Measurements from ENCODE around the gene CCDC57. TPM values are rescaled to one million over a fixed set of nuclear protein-coding genes. Genes with fewer than 3 reads are reported as not detected.

CCDC57 gene
- total and polyA plus RNA-seq, 9 of the 15 experiments (the other 6 are each of a cell fraction or from before 2014, with no cell fraction given) = 0.83 to 36.2 (median 13.6) TPM

DNA sequence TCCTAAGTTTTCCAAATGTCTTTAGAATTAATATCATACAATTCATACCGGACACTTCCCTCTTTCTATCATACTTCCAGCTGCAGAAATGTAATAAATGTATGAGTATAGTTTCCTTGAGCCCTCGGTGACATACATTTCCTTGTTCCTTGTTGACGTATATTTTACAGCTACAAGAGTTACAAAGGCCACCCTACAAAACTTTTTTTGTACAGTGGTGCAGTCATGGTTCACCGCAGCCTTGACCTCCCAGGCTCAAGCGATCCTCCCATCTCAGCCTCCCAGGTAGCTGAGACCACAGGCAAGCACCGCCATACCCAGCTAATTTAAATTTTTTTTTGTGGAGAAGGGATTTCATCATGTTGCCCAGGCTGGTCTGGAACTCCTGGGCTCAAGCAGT lies 139.8 kb downstream of the CCDC57 start (continued):
- TF ChIP-seq CEBPG (CRISPR knock-in tag; IDR thresholded peaks at IDR 0.05) (no peak), CEBPG (tag; conservative IDR thresholded peaks at IDR 0.05 in 1 of 2, IDR thresholded peaks at IDR 0.05 in 1 of 2) (no peak), XRCC5 (IDR thresholded peaks at IDR 0.05; ENCODE audit: low read depth, low read length) (no peak)

DNA sequence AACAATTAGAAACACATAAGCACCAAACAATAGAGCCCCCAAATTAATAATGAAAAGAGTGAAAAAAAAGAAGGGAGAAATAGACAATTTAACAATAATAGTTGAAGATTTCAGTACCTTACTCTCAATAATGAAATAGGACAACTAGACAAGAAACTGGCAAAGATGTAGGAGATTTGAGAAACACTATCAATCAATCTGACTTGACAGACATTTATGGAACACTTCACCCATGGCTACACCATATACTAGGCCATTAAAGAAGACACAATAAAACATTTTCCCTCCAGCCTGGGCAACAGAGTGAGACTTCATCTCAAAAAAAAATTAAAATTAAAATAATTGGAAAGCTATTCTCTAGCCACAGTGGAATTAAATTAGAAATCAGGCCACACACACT lies 142.0 kb downstream of the CCDC57 start:
- no peak overlapping the region for H3K4me2 ChIP-seq (ENCODE audit: insufficient read depth, low read length)
- no peaks in the 10 kb centered on the region for H3K36me3 ChIP-seq (ENCODE audit: control insufficient read depth, insufficient read depth, low read length)
- DNase-seq (ENCODE audit: extremely low read depth in 1 of 4, low spot score in 3 of 4) (no peak), FAIRE-seq (no peak), ATAC-seq (no peak)
- no peak overlapping the region for H3K4me3 ChIP-seq
- no peaks in the 10 kb centered on the region for H4K20me1 ChIP-seq (replicated peaks; ENCODE audit: control insufficient read depth, insufficient read depth, low read length)
- in situ Hi-C loops (cut with MboI) = no loop called here
- POLR2A ChIA-PET = interaction anchor here (1.2 kb wide), 1 partner anchor 11 kb away, joined by 6 read pairs; no protein-coding TSS in a partner anchor
- no peaks in the 10 kb centered on the region for H3K9me1 ChIP-seq (ENCODE audit: control insufficient read depth, insufficient read depth, low read length)
- peaks cover 4% of the 10 kb centered on the region; the same call in 1 of the 3 replicates for H3K79me2 ChIP-seq (ENCODE audit: control insufficient read depth, insufficient read depth, low read length)
- no peaks in the 10 kb centered on the region for H3K27me3 ChIP-seq (ENCODE audit: control insufficient read depth in 2 of 2, insufficient read depth in 2 of 2, low read length in 2 of 2)
- H3K9ac ChIP-seq (ENCODE audit: insufficient read depth in 1 of 2, low read depth in 2 of 2, low read length in 2 of 2) = no peak overlapping the region
- H2AFZ ChIP-seq (ENCODE audit: low read depth, low read length) = no peak overlapping the region
- BruUV-seq (replicated peaks) = no TSS peak
- H3K27ac ChIP-seq (ENCODE audit: extremely low read depth, low read depth, low read length) = no peak overlapping the region
- CTCF ChIA-PET (ENCODE audit: low intra/inter-chr PET ratio) = no interaction called here
- H3K4me1 ChIP-seq (replicated peaks in 1 of 2; ENCODE audit: control insufficient read depth in 2 of 2, insufficient read depth in 2 of 2, low read length in 2 of 2) = peaks cover 0 to 10% of the 10 kb centered on the region in 2 experiments; a peak in 3 of 5 replicates
- no peaks in the 10 kb centered on the region for H3K9me3 ChIP-seq (replicated peaks; ENCODE audit: control insufficient read depth, insufficient read depth, low read depth, low read length)
- intact Hi-C loops (cut with micrococcal nuclease) = no loop called here
- no peak for TF ChIP-seq MAZ (CRISPR knock-in tag; conservative IDR thresholded peaks at IDR 0.05 in 1 of 2, IDR thresholded peaks at IDR 0.05 in 1 of 2)
- TF ChIP-seq ZNF764 (CRISPR knock-in tag; IDR thresholded peaks at IDR 0.05; ENCODE audit: low read depth) = no peak
- TF ChIP-seq, protein P1, sequence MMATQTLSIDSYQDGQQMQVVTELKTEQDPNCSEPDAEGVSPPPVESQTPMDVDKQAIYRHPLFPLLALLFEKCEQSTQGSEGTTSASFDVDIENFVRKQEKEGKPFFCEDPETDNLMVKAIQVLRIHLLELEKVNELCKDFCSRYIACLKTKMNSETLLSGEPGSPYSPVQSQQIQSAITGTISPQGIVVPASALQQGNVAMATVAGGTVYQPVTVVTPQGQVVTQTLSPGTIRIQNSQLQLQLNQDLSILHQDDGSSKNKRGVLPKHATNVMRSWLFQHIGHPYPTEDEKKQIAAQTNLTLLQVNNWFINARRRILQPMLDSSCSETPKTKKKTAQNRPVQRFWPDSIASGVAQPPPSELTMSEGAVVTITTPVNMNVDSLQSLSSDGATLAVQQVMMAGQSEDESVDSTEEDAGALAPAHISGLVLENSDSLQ (IDR thresholded peaks at IDR 0.05) = peak; percentile 83
- TF ChIP-seq SNAPC5 (CRISPR knock-in tag; IDR thresholded peaks at IDR 0.05) = no peak
- TF ChIP-seq HNRNPUL1 (IDR thresholded peaks at IDR 0.05; ENCODE audit: low read length) = no peak
- TF ChIP-seq PBX2 (CRISPR knock-in tag; IDR thresholded peaks at IDR 0.05; ENCODE audit: low read depth) = no peak
- peak; percentile 74 for TF ChIP-seq PBX2 (tag; conservative IDR thresholded peaks at IDR 0.05; ENCODE audit: low read depth)
- no peak for TF ChIP-seq SIX5 (IDR thresholded peaks at IDR 0.05; ENCODE audit: borderline replicate concordance in 1 of 2, insufficient read depth in 1 of 2, low read depth in 1 of 2, low read length in 2 of 2)
- TF ChIP-seq MEIS2 (IDR thresholded peaks at IDR 0.05; ENCODE audit: partially characterized antibody) = peak; percentile 84
